Peyer's patch (tissue), 4 donors: ENCODE results near the gene CTDSPL. TPM values are rescaled to one million over a fixed set of nuclear protein-coding genes. Genes with fewer than 3 reads are reported as not detected.

ENCODE experiments used
- DNase-seq, 3 donors: peaks; one replicate each; pipeline ENCODE4 v3.0.0-alpha.2; 2017 to 2019
- H3K27ac ChIP-seq, 4 donors: fragments of 200-600 bp; sonication (generic); one replicate each; pipeline ENCODE4 v1.5.1; 2016 to 2019
- H3K27me3 ChIP-seq, 2 donors: fragments of 200-600 bp; sonication (generic); one replicate each; pipeline ENCODE4 v1.5.1; 2019
- H3K36me3 ChIP-seq, 3 donors: fragments of 200-600 bp; sonication (generic); one replicate each; pipeline ENCODE4 v1.5.1; 2016 to 2019
- H3K4me1 ChIP-seq, 4 donors: fragments of 200-600 bp; sonication (generic); one replicate each; pipeline ENCODE4 v1.5.1; 2016 to 2019
- H3K4me3 ChIP-seq, 4 donors: fragments of 200-600 bp; sonication (generic); 1 replicate in 3 of 4; 2 replicates in 1 of 4; pipeline ENCODE4 v1.5.1; 2016 to 2019; ENCODE audit warnings: mild to moderate bottlenecking in 1 of 4
- H3K9me3 ChIP-seq, 4 donors: fragments of 200-600 bp; sonication (generic); one replicate each; pipeline ENCODE4 v1.5.1; 2016 to 2019; ENCODE audit warnings: mild to moderate bottlenecking in 1 of 4
- CTCF ChIP-seq, 6 experiments: fragments of 450-650 bp in 4 of 6; fragments of 200-600 bp in 2 of 6; sonication (generic) in 1 of 6; IDR thresholded peaks; one replicate each; pipeline ENCODE4 v1.5.1; 2017 to 2019; ENCODE audit warnings: antibody characterized with exemption in 6 of 6, mild to moderate bottlenecking in 3 of 6, moderate library complexity in 1 of 6
- POLR2A ChIP-seq, 2 donors: fragments of 450-650 bp; IDR thresholded peaks; one replicate each; pipeline ENCODE4 v1.5.1; 2017; ENCODE audit warnings: antibody characterized with exemption in 2 of 2, mild to moderate bottlenecking in 2 of 2, moderate library complexity in 2 of 2
- total RNA-seq, 4 donors: library from RNA; depleted of rRNA; stranded (reverse); fragments of >200 nt; gene quantifications; one replicate each; pipeline ENCODE4 v1.1.0, GENCODE V29; 2016

Gene CTDSPL
- total RNA-seq, 4 donors from 2014 or later, result 36.3 to 42.3 (median 38.4) TPM

DNA sequence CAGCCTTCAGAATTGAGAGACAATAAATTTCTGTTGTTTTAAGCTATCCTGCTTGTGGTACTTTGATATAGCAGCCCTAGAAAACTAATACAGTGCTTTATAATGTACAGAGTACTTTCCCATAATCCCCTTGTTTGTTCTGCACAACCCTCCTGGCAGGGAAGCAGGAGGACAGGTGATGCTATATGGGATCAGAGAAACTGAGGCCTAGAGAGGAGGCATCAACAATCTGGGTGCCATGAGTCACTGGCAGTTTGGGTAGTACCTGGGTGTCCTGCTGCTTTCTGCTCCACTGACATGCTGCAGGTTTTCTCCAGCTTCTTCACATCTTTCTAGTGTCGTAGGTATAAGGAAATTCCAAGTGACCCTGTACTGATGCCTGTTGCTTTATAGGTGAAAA is 55.0 kb downstream of the CTDSPL start:
- no peaks in the 10 kb centered on the region for H3K27me3 ChIP-seq
- H3K4me3 ChIP-seq, result no peak overlapping the region
- H3K36me3 ChIP-seq, result no peaks in the 10 kb centered on the region
- TF ChIP-seq CTCF (IDR thresholded peaks at IDR 0.05) (no peak), POLR2A (IDR thresholded peaks at IDR 0.05) (no peak)
- DNase-seq, result no peak
- no peaks in the 10 kb centered on the region for H3K4me1 ChIP-seq
- H3K27ac ChIP-seq, result no peak overlapping the region
- no peaks in the 10 kb centered on the region for H3K9me3 ChIP-seq

- H3K27me3 ChIP-seq, result no peaks in the 10 kb centered on the region
- no peaks in the 10 kb centered on the region for H3K36me3 ChIP-seq
- peaks cover 0 to 12% (median 0%) of the 10 kb centered on the region in 4 donors for H3K4me1 ChIP-seq
- no peak for DNase-seq
- no peak overlapping the region for H3K27ac ChIP-seq
- H3K9me3 ChIP-seq, result no peaks in the 10 kb centered on the region
- TF ChIP-seq POLR2A (IDR thresholded peaks at IDR 0.05) (no peak), CTCF (IDR thresholded peaks at IDR 0.05) (no peak)
- H3K4me3 ChIP-seq, result no peak overlapping the region
Measured at GRCh38 chr3:37918627-37919026, 56.9 kb downstream of the CTDSPL start.

- Histone ChIP-seq H3K36me3 (no peaks in the 10 kb centered on the region), H3K27ac (no peak overlapping the region), H3K9me3 (no peaks in the 10 kb centered on the region), H3K4me1 (peaks cover 0 to 15% (median 0%) of the 10 kb centered on the region in 4 donors), H3K4me3 (no peak overlapping the region), H3K27me3 (no peaks in the 10 kb centered on the region)
- DNase-seq, result no peak
- TF ChIP-seq CTCF (IDR thresholded peaks at IDR 0.05) (no peak), POLR2A (IDR thresholded peaks at IDR 0.05) (no peak)
Measured at GRCh38 chr3:37920156-37920699, 58.5 kb downstream of the CTDSPL start.

- Histone ChIP-seq H3K4me1 (peaks cover 0 to 15% (median 0%) of the 10 kb centered on the region in 4 donors), H3K27ac (no peak overlapping the region), H3K4me3 (no peak overlapping the region), H3K36me3 (no peaks in the 10 kb centered on the region), H3K9me3 (no peaks in the 10 kb centered on the region), H3K27me3 (no peaks in the 10 kb centered on the region)
- no peak for DNase-seq
- TF ChIP-seq CTCF (IDR thresholded peaks at IDR 0.05) (no peak), POLR2A (IDR thresholded peaks at IDR 0.05) (no peak)
Measured at GRCh38 chr3:37921025-37921424, 59.3 kb downstream of the CTDSPL start.

DNA sequence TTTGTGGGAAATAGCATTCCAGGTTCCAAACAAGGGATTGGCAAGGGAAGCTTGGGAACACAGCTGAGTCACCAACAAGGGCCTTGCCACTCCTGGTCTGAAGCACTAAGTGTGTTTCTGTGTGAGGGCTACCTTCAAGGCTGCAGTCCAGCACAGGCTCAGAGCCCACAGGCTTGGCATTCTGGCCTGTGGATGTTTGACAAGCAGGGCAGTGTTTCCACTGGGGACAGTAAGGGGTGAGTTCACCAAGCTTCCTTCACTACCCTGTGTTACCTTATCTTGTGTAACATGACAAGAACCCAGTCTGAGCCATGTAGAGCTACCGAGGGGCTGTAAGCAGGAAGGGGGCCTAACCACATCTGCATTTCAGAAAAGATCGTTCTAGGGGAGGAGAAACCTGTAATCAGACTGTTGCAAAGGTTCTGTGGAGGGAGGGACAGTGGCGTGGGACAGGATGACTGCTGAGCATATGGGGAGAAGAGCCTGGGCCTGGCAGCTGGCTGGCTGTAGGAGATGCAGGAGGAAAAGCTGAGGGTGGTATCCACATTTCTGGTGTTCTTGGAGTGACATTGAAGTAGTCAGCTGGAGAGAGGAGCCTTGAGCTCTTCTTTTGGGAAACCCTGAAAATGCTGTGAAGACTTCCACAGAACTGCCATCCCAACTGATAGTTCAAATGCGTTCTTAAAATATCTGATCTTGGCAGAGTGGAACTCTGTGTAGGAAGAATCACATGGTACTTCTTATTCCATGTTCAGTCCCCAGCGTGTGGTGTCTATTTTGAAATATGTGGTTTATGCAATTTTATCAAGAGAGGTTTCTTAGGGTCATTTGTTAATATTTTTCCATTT is 61.3 kb downstream of the CTDSPL start:
- no peak for DNase-seq
- H3K9me3 ChIP-seq, result no peaks in the 10 kb centered on the region
- H3K36me3 ChIP-seq, result no peaks in the 10 kb centered on the region
- peak overlapping the region in 2 of 4 donors; percentile 61 to 63 for H3K27ac ChIP-seq
- peaks cover 0 to 15% (median 0%) of the 10 kb centered on the region in 4 donors for H3K4me1 ChIP-seq
- H3K27me3 ChIP-seq, result no peaks in the 10 kb centered on the region
- H3K4me3 ChIP-seq, result no peak overlapping the region
- no peak for TF ChIP-seq POLR2A (IDR thresholded peaks at IDR 0.05)
- no peak for TF ChIP-seq CTCF (IDR thresholded peaks at IDR 0.05)
